Activated gamma-delta T cell (primary cell): ENCODE results near the gene MTA1.

Source experiments
- DNase-seq: peaks from one replicate; lab custom pipeline; 2025; lab: John Stamatoyannopoulos, UW

MTA1 gene

GRCh38 chr14:105487449-105487985 is 67.9 kb downstream of the MTA1 start:
- DNase-seq, result peak; percentile 78

GRCh38 chr14:105487986-105488777 is 68.6 kb downstream of the MTA1 start:
- DNase-seq, result peak; percentile 47

GRCh38 chr14:105488781-105489541 is 69.3 kb downstream of the MTA1 start:
- no peak for DNase-seq

- peak; percentile 70 for DNase-seq
These were observed 70.1 kb downstream of the MTA1 start for GRCh38 chr14:105489542-105490266.

- DNase-seq, result no peak
These were observed 70.6 kb downstream of the MTA1 start for GRCh38 chr14:105490267-105490571.

- DNase-seq, result peak; percentile 99
These were observed 71.1 kb downstream of the MTA1 start, which contains the start of gene TEDC1 for GRCh38 chr14:105490572-105491365. Gene TEDC1 (plus strand): TSS chr14:105491246. CDS start chr14:105491376, 130 bp downstream.

- peak; percentile 73 for DNase-seq
These were observed 71.8 kb downstream of the MTA1 start for GRCh38 chr14:105491366-105491973.

- DNase-seq, result no peak
These were observed 72.7 kb downstream of the MTA1 start for GRCh38 chr14:105492031-105492970.

GRCh38 chr14:105492971-105493871 is 73.6 kb downstream of the MTA1 start:
- DNase-seq, result no peak

- DNase-seq, result no peak
These were observed 74.4 kb downstream of the MTA1 start for GRCh38 chr14:105493921-105494605.

GRCh38 chr14:105494606-105494929 is 74.9 kb downstream of the MTA1 start:
- DNase-seq, result no peak

- no peak for DNase-seq
These were observed 75.7 kb downstream of the MTA1 start for GRCh38 chr14:105495101-105495989.

GRCh38 chr14:105495990-105496830 is 76.6 kb downstream of the MTA1 start:
- DNase-seq, result no peak

GRCh38 chr14:105496831-105497591 is 77.4 kb downstream of the MTA1 start:
- no peak for DNase-seq

GRCh38 chr14:105497671-105498429 is 78.2 kb downstream of the MTA1 start:
- no peak for DNase-seq
